ENCODE results near the gene ITPRIPL1.

The ITPRIPL1 gene

GRCh38 chr2:96354492-96354891 is 29.4 kb downstream of the ITPRIPL1 start:
- DNase-seq (ENCODE audit: low spot score): no peak

- DNase-seq (ENCODE audit: low spot score): no peak
Observed at GRCh38 chr2:96356889-96357288, 31.8 kb downstream of the ITPRIPL1 start.

GRCh38 chr2:96359310-96359709 is 34.2 kb downstream of the ITPRIPL1 start:
- DNase-seq (ENCODE audit: low spot score): peak; percentile 86

- no peak for DNase-seq (ENCODE audit: low spot score)
Observed at GRCh38 chr2:96359866-96360265, 34.7 kb downstream of the ITPRIPL1 start.

GRCh38 chr2:96361751-96362150 is 36.6 kb downstream of the ITPRIPL1 start:
- no peak for DNase-seq (ENCODE audit: low spot score)

GRCh38 chr2:96369186-96369585 is 44.1 kb downstream of the ITPRIPL1 start:
- DNase-seq (ENCODE audit: low spot score): peak; percentile 69

- DNase-seq (ENCODE audit: low spot score): no peak
Observed at GRCh38 chr2:96374211-96374951, 49.3 kb downstream of the ITPRIPL1 start.

Data from globus pallidus (tissue), 1 donor.